ENCODE measurements around the gene CCDC88A.
"Not testable (repeated sequence)": the region's sequence is repeated elsewhere in the genome, so short reads cannot be mapped to it uniquely, and the experiment has no call there.

Gene CCDC88A

DNA sequence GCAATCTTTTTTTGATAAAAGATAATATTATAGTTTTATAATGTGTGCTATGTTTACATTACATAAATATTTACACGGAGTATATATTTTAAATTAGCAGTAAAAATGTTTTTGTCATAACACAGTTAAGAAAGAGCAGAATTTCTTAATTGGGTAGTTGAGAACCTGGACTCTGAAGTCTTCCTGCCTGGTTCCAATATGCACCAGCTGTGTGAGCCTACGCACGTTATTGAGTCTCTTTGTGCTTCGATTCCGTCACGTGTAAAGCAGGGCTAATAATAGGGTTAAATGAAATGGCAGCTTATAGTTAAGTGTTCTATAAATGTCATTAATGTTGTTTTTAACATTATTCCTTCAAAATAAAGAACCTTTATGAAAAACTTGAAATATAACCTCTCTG is 1.2 kb upstream of the CCDC88A start:
- DNase-seq = no peak

DNA sequence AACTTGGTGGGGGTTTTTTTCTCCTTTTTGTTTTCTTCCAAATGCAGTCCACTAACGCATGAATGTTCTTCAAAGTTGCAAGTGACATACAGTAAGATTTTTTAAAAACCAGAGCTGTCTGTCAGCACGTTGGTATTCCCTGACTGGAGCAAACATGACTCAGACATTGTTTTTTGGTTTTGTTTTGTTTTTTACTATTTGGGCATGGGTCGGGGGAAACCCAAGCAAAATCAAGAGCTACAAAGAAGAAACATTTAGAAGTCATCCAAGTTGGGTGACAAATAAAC is 726 bp upstream of the CCDC88A start:
- no peak for DNase-seq

DNA sequence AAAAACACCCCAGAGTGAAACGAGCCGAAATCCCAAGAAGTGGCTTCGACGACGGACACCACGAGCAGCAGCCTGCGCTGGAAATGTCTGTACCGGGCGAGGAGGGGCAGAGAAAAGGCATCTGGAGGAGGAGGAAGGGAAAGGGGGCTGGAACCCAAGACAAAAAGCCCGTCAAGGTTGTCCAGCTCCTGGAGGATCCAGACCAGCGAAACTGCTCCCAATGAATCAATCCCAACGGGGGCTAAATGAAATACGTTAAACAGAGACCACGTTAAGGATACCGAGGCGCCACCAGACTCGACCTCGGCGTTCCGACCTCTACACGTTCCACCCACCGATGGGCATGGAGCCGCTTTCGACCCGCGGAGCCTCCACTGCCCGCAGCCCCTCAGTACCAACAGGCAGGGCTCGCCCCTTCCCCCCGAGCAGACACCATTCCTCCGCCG is 400 bp downstream of the CCDC88A start:
- DNase-seq = no peak

DNA sequence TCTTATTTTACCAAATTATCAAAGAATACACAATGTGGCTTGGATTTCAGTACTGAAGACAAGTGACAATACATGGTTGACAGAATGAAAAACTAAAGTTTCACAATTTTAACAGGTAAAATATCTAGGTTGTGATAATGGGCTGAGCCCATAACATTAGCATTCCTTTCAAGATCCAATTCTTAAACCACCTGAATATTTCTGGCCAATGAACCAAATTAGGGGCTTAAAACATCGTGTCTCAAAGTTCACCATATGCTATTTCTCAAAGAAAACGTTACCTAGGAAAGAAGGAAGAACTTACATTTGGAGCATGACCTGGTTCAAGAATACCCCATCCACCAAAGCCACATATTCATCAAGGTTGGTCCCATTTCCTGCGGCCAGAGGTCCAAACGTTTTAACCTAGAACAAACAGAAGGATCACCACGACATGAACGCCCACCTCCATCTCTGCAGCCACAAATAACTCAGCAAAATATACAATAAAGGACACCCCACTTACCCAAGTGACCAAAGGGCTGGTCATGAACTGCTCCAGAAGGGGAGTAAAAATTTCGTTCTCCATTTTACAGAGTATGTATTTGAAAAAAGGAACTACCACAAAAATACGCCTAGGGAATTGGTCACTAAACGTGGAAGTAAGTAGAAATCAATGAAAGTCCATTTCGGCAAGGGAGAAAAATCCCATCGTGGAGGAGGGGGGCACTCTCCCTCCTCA is 984 bp downstream of the CCDC88A start:
- DNase-seq = no peak

DNA sequence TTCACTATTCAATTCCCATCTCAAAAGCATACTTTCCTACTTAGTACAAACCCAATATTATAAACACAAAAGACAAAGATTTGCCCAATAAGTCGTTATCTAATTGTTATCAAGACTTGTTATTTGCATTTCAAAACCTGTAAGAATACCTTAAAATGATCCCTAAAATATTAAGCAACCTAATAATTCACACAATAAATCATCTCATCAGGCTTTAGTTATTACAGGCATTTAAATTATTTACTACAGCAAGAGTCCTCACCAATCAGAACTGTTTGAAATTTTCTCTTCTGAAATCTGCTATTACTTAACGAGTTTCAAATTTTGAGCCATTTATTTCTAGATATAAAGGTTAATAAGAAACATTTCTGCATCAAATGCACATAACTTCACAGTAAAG is 1.6 kb downstream of the CCDC88A start:
- no peak for DNase-seq

DNA sequence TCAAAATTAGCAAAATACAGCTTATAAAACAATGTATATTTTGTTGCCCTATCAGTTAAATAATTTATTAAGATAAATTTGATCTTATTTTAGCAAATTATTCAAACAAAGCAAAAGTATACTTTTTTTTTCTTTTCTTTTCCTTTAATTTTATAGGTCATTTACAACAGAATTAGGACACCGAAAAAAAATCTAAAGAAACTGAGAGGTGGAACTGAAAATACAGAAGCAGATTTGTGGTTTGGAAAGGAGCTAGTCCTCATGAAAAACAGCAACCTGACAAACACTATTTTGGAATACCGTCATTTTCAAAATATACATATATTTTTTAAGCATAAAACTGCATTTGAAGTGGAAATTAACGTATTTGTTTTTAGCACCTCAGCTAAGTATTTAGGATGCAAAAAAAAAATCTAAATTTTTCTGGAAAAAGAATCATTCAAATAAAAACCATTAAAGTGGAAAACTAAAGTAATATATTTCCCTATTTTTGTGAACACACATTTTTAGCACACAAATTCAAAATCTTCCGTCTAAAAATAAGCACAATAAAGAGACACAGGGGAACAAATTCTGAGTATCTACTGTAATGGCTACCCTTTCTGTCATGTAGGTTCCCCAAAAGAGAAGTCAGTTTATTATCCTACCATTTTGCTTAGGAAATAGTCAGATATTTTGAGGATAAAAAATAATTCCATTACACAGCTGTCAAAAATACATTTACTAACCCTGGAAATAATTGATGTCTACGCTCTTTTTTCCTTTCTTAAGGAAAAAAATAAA is 2.7 kb downstream of the CCDC88A start:
- DNase-seq = no peak

DNA sequence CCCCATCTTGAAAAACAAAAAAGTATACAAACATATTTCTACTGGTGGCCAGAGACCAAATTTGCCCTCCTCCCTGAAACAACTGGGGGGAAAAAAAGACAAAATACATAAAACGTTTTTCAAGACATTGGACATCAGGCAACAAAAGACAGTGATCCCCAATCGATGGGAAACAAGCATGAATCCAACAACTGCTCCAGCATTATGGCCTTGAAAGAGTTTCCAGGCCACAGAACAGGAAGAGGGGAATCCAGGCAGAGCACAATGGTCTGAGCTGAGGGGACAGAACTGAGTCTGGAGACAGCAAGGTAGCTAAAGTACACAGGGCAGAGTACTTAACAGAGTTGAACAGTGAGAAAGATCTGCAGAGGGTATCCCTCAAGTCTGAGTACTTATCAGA is 4.4 kb downstream of the CCDC88A start:
- DNase-seq = no peak

DNA sequence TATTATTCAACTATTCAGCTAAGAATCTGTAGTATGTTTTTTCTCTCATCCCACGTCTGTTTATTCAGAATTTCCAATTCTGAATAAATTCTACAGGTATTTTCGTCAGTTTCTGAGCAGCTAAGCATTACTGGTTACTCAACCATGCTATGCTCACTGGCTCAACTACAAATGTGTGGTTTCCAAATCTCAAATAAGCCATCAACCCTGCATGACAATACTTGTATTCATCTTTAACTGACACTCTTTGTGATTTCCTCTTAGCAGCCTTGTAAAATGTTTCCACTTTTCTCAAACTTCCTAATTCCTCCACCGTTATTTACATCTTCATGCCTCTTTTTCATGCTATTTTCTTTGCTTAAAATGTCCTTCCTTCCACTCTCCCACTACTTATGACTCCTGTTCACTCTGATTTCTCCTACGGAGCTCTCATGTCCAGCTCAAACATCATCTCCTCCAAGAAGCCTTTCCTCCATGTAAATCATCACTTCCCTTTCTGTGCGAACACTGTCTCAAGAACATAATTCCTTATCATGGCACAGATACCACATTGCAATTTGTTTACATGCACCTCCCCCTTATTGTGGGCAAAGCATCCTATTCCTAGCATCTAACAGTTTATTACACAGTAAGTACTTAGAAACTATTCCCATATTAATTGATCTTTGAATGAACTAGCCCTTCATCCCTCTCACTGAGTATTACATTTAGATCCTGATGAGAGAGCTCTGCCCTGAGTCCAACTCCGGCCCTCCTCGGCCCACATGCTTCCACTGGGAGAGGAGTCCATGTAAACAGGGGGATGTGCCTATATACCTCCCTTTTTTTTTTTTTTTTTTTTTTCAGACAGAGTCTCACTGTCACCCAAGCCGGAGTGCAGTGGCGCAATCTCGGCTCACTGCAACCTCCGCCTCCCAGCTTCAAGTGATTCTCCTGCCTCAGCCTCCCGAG is 10.5 kb downstream of the CCDC88A start:
- DNase-seq = no peak

DNA sequence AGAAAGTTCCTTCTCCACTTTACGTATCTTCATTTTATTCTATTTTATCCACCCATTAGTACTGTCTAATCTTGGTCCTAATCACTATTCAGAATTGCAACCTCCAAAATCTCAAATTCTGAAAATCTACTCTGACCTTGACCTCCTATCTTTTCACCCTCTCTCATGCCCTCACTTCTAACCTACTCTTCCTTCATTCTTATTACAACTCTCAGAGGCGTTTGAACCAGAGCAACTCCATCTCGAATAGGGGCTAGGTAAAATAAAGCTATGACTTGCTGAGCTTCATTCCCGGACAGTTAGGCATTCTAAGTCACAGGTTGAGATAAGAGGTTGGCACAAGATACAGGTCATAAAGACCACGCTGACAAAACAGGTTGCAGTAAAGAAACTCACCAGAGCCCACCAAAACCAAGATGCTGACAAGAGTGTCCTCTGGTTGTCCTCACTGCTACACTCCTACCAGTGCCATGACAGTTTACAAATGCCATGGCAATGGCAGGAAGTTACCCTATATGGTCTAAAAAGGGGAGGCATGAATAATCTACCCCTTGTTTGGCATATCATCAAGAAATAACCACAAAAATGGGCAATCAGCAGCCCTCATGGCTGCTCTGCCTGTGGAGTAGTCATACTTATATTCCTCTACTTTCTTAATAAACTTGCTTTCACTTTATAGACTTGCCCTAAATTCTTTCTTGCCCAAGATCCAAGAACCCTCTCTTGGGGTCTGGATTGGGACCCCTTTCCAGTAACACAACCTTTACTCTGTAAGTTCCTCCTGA is 11.4 kb downstream of the CCDC88A start:
- DNase-seq = no peak

DNA sequence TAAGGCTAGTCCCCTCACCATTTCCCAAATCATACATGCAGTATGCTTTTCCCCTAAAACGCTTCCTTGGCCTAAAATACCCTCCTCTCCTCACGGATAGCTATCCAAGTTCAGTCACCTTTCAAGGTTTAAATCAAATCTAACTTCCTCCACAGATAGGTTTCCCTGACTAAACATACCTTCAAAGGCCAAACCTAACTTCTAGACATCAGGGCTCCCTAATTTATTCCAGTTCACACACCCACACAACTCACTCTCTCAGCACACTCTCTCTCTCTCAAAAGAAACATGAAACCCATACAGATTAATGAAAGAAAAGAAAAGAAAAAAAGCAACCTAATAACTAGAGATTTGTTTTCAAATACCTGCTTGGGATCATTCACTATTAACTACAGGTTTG is 14.5 kb downstream of the CCDC88A start:
- DNase-seq = no peak

DNA sequence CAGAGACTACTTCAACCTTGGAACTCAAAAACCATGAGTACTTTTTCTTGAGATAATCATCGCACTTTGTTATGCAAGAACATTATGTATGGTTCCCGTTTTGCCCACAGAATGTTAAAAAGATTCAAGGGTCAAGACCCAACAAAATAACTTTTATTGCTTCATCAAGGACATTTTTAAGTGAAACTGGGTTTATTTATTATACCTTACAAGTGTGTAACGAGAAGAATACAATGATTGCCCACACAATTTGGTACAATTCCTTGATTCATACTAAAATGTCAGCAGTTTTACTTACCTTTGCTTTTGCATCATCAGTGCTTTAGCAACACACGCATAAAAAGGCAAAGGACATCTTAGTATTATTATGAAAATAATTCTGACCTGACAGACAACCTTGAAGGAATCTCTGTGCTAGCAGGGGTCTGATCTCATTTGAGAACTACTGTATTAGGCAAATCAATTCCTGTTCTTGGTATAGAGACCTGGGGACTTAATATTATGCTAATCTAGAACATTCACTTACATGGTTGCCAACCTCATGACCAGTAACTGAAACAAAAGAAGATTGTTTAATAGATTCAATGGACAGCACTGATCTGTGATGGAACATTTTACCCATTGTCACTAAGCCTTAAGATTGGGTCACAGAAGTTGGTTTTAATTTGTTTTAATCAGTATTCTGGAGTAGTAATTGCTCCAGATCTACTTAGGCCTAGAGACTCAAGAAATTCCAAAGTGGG is 16.2 kb downstream of the CCDC88A start:
- DNase-seq = no peak

DNA sequence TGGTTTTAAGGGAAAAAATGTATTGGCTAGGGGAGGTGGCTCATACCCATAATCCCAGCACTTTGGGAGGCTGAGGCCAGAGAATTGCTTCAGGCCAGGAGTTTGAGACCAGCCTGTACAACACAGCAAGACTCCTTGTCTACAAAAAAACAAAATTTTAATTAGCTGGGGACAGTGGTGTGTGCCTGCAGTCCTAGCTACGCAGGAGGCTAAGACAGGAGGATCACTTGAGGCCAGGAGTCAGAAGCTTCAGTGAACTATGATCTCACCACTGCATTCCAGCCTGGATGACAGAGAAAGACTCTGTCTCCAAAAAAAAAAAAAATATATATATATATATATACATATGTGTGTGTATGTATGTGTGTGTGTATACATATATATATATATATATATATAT is 18.5 kb downstream of the CCDC88A start:
- DNase-seq = no peak

DNA sequence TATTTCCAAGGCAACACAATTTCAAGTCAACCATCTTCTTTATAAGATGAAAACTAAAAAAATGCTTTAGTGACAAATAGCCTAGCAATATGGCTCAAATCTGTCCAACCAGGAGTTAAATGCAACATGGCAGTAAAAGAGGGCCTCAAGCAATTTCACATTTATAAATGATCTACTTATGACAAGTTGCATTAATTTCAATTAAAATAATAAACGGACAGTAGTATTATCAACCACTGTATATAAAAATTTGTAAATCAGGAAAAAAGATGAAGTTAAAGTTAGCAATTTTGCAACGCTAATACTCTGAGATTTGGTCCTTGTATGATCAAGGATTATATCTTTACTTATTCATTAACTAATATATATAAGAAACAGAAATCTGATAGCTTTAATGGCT is 19.3 kb downstream of the CCDC88A start:
- no peak for DNase-seq

DNA sequence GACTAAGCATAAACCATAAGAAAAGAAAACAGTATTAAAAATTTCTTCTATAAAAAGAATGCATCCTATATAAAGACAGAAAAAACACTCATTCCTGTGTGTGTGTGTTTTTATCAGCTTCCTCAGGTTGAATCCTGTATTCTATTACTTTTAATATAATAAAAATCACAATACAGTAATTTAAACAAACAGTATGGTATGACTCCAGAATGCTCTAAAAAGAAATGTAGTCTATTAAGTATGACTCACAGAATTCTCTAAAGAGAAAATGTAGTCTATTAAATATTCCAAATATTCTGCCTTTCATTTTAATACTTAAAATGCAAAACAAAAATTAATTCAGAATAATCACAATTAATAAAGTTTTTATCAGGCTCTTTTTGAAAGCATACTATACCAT is 19.8 kb downstream of the CCDC88A start:
- no peak for DNase-seq

DNA sequence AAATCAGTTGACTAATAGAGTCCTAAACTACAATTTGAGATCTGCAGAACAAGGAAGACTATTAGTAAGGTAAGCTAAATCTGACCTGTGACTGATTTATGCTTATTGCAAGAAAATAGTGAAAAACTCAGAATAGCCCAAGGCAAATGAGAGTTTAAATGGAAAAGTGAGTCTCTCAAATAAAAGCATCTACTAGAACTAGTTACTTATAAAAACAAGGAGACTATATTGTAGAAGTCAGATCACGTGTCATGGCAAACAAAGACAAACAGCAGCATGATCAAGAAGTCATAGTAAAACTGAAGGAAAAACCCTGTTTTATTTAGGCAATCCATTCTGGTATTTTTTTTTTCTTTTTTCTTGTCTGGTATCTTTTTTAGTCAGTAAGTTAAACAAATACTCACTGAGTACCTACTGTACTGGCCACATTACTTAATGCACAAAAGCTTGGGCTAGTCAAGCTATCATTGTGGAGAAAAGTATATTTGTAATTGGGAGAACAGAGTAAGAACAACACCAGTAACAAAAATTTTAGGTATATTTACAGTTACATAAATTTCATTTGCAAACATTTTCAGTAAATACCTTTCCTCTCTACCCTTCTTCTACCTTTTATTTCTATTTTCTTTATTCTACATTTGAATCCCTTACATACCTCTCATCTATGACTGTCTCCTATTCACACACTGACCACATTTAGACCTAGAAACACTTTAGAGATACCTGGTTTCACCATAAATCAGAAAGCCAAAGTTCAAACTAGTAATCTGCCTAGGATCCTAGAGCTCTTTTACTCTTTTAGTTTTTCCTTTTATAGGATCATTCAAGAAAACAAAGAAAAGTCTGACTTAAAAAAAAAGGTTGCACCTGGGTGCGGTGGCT is 23.7 kb downstream of the CCDC88A start:
- DNase-seq = no peak

DNA sequence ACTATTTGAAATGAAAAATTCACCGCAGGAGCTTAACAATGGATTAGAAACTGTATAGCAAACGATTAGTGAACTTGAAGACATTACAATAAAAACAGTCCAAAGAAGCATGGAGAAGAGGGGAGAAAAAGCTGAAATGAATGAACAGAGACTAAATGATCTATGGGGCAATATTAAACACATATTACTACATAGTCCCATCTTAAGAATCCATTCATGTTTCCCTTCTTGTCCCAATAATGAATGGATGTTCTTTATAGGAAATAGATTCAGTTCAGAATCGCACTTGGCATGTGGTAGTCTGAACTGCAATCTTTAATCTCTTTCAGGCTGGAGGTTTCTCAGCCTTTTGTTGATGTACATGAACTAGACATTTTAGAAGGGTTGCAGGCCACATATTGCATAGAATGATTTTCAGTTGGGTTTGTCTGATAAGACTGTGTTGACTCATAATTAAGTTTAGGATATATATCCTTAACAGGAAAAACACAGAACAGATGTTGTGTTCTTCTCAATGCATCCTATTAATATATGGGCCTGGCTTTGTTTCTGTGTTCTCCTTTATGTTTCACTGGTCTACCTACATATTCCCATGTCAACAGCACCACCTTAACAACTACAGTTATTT is 27.9 kb downstream of the CCDC88A start:
- DNase-seq = no peak

DNA sequence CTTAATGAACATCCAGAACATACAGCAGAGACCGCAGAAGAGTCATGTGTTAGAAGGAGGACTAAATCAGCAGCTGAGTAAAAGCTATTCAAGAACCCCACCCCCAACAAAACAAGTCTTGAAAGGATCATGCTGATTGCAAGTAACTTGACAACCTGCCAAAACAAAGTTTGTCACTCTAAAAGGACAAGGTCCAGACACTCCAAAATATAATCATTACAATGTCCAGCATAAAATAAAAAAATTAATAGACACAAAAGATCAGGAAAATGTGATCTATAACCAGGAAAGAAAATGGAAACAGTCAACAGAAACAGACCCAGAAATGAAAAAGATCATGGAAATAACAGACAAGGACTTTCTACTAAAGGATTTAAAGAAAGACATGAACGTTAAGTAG is 28.5 kb downstream of the CCDC88A start:
- no peak for DNase-seq

DNA sequence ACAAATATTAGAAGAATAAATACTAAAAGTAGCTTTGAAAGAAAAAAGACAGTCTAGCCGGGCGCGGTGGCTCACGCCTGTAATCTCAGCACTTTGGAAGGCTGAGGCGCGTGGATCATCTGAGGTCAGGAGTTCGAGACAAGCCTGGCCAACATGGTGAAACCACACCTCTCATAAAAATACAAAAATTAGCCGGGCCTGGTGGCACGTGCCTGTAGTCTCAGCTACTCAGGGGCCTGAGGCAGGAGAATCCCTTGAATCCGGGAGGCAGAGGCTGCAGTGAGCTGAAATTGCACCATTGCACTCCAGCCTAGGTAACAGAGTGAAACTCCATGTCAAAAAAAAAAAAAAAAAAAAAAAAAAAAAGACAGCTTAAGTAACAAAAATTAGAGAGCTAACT is 34.1 kb downstream of the CCDC88A start:
- not testable (repeated sequence) for DNase-seq

DNA sequence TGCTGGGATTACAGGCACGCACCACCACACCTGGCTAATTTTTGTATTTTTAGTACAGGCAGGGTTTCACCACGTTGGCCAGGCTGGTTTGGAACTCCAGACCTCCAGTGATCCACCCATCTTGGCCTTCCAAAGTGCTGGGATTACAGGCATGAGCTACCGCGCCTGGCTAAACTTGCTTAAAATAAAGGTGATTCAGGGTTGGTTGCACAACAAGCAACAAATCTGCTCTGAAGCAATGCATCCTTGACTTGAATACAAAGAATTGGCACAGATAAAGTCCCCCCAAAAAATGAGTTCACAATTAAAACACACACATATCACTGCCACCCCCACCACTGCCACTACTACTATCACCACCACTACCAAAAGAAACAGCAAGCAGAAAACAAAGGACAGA is 34.9 kb downstream of the CCDC88A start:
- DNase-seq = no peak

DNA sequence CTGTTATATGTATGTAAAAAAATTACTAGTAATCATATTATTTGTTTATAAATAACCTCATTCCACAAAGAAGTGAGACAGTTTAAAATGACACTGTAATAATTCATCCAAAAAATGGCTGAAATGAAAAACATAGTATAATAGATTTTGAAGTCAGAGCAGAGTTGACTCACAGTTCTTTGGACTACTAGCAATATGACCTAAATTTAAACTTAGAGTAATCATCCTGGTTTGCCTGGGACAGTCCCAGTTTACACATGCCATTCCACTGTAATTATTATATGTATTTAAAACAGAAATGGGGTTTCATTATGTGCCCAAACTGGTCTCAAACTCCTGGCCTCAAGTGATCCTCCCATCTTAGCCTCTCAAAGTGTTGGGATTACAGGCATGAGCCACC is 48.3 kb downstream of the CCDC88A start:
- no peak for DNase-seq
